CD8-positive, alpha-beta memory T cell (primary cell): ENCODE results near the gene ARHGEF28. TPM values are rescaled to one million over a fixed set of nuclear protein-coding genes. Genes with fewer than 3 reads are reported as not detected.

ENCODE experiments used
- CTCF ChIA-PET: fragments of 350-600 bp; sonication (Branson Sonifier 250); formaldehyde crosslinking; loops from one replicate; lab custom pipeline; 2021; ENCODE audit warnings: antibody characterized with exemption; lab: Charles Lee
- POLR2A ChIA-PET: fragments of 350-600 bp; sonication (Branson Sonifier 250); formaldehyde crosslinking; loops from one replicate; lab custom pipeline; 2021; ENCODE audit warnings: antibody characterized with exemption; lab: Charles Lee
- DNase-seq, 5 donors: peaks; one replicate each; pipeline versions ENCODE4 v3.0.0 to v3.0.0-alpha.2; 2020 to 2022; ENCODE audit warnings: mixed read lengths in 1 of 5
- H3K27ac ChIP-seq: one replicate; pipeline ENCODE4 v1.7.0; 2013; ENCODE audit warnings: low read depth, mild to moderate bottlenecking, low read length, moderate library complexity
- H3K27me3 ChIP-seq: 2 replicates; pipeline ENCODE4 v1.7.0; 2013; ENCODE audit warnings: low read length, mild to moderate bottlenecking; ENCODE audit not compliant: insufficient read depth, poor library complexity, severe bottlenecking
- H3K36me3 ChIP-seq: 2 replicates; pipeline ENCODE4 v1.7.0; 2013; ENCODE audit warnings: mild to moderate bottlenecking, low read length, moderate library complexity; ENCODE audit not compliant: insufficient read depth
- H3K4me1 ChIP-seq: 2 replicates; pipeline ENCODE4 v1.7.0; 2013; ENCODE audit warnings: mild to moderate bottlenecking, low read length, moderate library complexity; ENCODE audit not compliant: insufficient read depth
- H3K4me3 ChIP-seq: 2 replicates; pipeline ENCODE4 v1.7.0; 2013; ENCODE audit warnings: mild to moderate bottlenecking, low read length
- H3K9me3 ChIP-seq: 2 replicates; pipeline ENCODE4 v1.7.0; 2013; ENCODE audit warnings: mild to moderate bottlenecking, low read length
- H3K27ac Mint-ChIP-seq, 8 donors: one replicate each; pipeline ENCODE4 v1.8.0; 2020 to 2021; ENCODE audit warnings: mixed read lengths in 8 of 8, mild to moderate bottlenecking in 6 of 8, inconsistent platforms in 3 of 8, moderate library complexity in 3 of 8
- H3K27me3 Mint-ChIP-seq, 2 donors: one replicate each; pipeline ENCODE4 v1.8.0; 2020 to 2021; ENCODE audit warnings: mixed read lengths in 2 of 2, mild to moderate bottlenecking in 1 of 2, moderate library complexity in 1 of 2
- H3K36me3 Mint-ChIP-seq, 3 donors: one replicate each; pipeline ENCODE4 v1.8.0; 2020 to 2021; ENCODE audit warnings: mixed read lengths in 3 of 3, inconsistent platforms in 1 of 3, mild to moderate bottlenecking in 1 of 3
- H3K4me1 Mint-ChIP-seq, 3 donors: one replicate each; pipeline ENCODE4 v1.8.0; 2020 to 2021; ENCODE audit warnings: mixed read lengths in 3 of 3, inconsistent platforms in 1 of 3, mild to moderate bottlenecking in 1 of 3
- H3K4me3 Mint-ChIP-seq, 7 donors: one replicate each; pipeline ENCODE4 v1.8.0; 2020 to 2021; ENCODE audit warnings: mixed read lengths in 7 of 7, mild to moderate bottlenecking in 6 of 7, moderate library complexity in 4 of 7, inconsistent platforms in 2 of 7
- H3K9me3 Mint-ChIP-seq, 5 donors: one replicate each; pipeline ENCODE4 v1.8.0; 2020 to 2022; ENCODE audit warnings: mixed read lengths in 5 of 5, mild to moderate bottlenecking in 3 of 5, moderate library complexity in 2 of 5, inconsistent platforms in 1 of 5
- polyA plus RNA-seq: library from polyadenylated mRNA; unstranded; fragments of 300-500 nt; fragmentation: Illumina TruSeq; gene quantifications from one replicate; pipeline ENCODE4 v1.2.3, GENCODE V29; 2021
- total RNA-seq, 2 experiments: library from RNA; stranded (reverse); gene quantifications; one replicate each; pipeline ENCODE4 v1.2.3, GENCODE V29; 2021

Gene ARHGEF28
- total and polyA plus RNA-seq, 3 experiments from 2014 or later: 0.24 to 0.28 (median 0.27) TPM

- no peak overlapping the region for H3K4me3 ChIP-seq
- no peak overlapping the region for H3K27ac ChIP-seq
- Mint-ChIP-seq H3K36me3 (no peaks in the 10 kb centered on the region), H3K27ac (no peak overlapping the region), H3K9me3 (no peaks in the 10 kb centered on the region), H3K4me1 (no peaks in the 10 kb centered on the region), H3K4me3 (no peak overlapping the region), H3K27me3 (no peaks in the 10 kb centered on the region)
- DNase-seq: no peak
- ChIA-PET POLR2A (no interaction called here), CTCF (no interaction called here)
- no peaks in the 10 kb centered on the region for H3K4me1 ChIP-seq
- no peaks in the 10 kb centered on the region for H3K36me3 ChIP-seq
- no peaks in the 10 kb centered on the region for H3K9me3 ChIP-seq
- H3K27me3 ChIP-seq: no peaks in the 10 kb centered on the region
Measured at GRCh38 chr5:73727470-73727869, 101.5 kb downstream of the ARHGEF28 start.

GRCh38 chr5:73728493-73729273 is 102.7 kb downstream of the ARHGEF28 start:
- H3K9me3 ChIP-seq: no peaks in the 10 kb centered on the region
- ChIA-PET POLR2A (no interaction called here), CTCF (no interaction called here)
- H3K27me3 Mint-ChIP-seq: peaks cover 0 to 1% of the 10 kb centered on the region in 2 donors
- H3K36me3 Mint-ChIP-seq: no peaks in the 10 kb centered on the region
- no peaks in the 10 kb centered on the region for H3K9me3 Mint-ChIP-seq
- no peak overlapping the region for H3K4me3 Mint-ChIP-seq
- no peak overlapping the region for H3K27ac ChIP-seq
- no peak overlapping the region for H3K4me3 ChIP-seq
- no peaks in the 10 kb centered on the region for H3K4me1 Mint-ChIP-seq
- H3K27ac Mint-ChIP-seq: peak overlapping the region in 1 of 8 donors; percentile 39
- H3K27me3 ChIP-seq: no peaks in the 10 kb centered on the region
- no peaks in the 10 kb centered on the region for H3K36me3 ChIP-seq
- H3K4me1 ChIP-seq: no peaks in the 10 kb centered on the region
- DNase-seq: no peak

- no peaks in the 10 kb centered on the region for H3K36me3 Mint-ChIP-seq
- peaks cover 0 to 2% of the 10 kb centered on the region in 2 donors for H3K27me3 Mint-ChIP-seq
- no peaks in the 10 kb centered on the region for H3K4me1 Mint-ChIP-seq
- Histone ChIP-seq H3K4me1 (no peaks in the 10 kb centered on the region), H3K4me3 (no peak overlapping the region), H3K9me3 (no peaks in the 10 kb centered on the region), H3K27ac (no peak overlapping the region), H3K36me3 (no peaks in the 10 kb centered on the region), H3K27me3 (no peaks in the 10 kb centered on the region)
- ChIA-PET CTCF (no interaction called here), POLR2A (no interaction called here)
- H3K9me3 Mint-ChIP-seq: no peaks in the 10 kb centered on the region
- H3K4me3 Mint-ChIP-seq: no peak overlapping the region
- no peak for DNase-seq
- no peak overlapping the region for H3K27ac Mint-ChIP-seq
Measured at GRCh38 chr5:73729329-73729728, 103.3 kb downstream of the ARHGEF28 start.

GRCh38 chr5:73732045-73732444 is 106.0 kb downstream of the ARHGEF28 start:
- CTCF ChIA-PET: no interaction called here
- H3K9me3 Mint-ChIP-seq: no peaks in the 10 kb centered on the region

GRCh38 chr5:73733219-73733618 is 107.2 kb downstream of the ARHGEF28 start:
- H3K27me3 Mint-ChIP-seq: peaks cover 2 to 5% of the 10 kb centered on the region in 2 donors
- H3K36me3 ChIP-seq: no peaks in the 10 kb centered on the region
- no peaks in the 10 kb centered on the region for H3K36me3 Mint-ChIP-seq
- no peaks in the 10 kb centered on the region for H3K9me3 Mint-ChIP-seq
- no peak overlapping the region for H3K4me3 Mint-ChIP-seq
- H3K27me3 ChIP-seq: no peaks in the 10 kb centered on the region
- H3K4me1 ChIP-seq: no peaks in the 10 kb centered on the region
- H3K4me1 Mint-ChIP-seq: no peaks in the 10 kb centered on the region
- no peak overlapping the region for H3K4me3 ChIP-seq
- CTCF ChIA-PET: no interaction called here
- H3K27ac ChIP-seq: no peak overlapping the region
- H3K9me3 ChIP-seq: no peaks in the 10 kb centered on the region
- no peak overlapping the region for H3K27ac Mint-ChIP-seq
- POLR2A ChIA-PET: no interaction called here
- DNase-seq: no peak

More at GRCh38 chr5:73732045-73732444, 106.0 kb downstream of the ARHGEF28 start:
- Histone ChIP-seq H3K36me3 (no peaks in the 10 kb centered on the region), H3K27ac (no peak overlapping the region), H3K4me3 (no peak overlapping the region), H3K27me3 (no peaks in the 10 kb centered on the region), H3K9me3 (no peaks in the 10 kb centered on the region), H3K4me1 (no peaks in the 10 kb centered on the region)
- Mint-ChIP-seq H3K36me3 (no peaks in the 10 kb centered on the region), H3K27me3 (peaks cover 0 to 2% of the 10 kb centered on the region in 2 donors), H3K27ac (no peak overlapping the region), H3K4me3 (no peak overlapping the region), H3K4me1 (no peaks in the 10 kb centered on the region)
- no peak for DNase-seq
- POLR2A ChIA-PET: no interaction called here

GRCh38 chr5:73735032-73735734 is 109.2 kb downstream of the ARHGEF28 start:
- Histone ChIP-seq H3K4me1 (no peaks in the 10 kb centered on the region), H3K27ac (no peak overlapping the region), H3K9me3 (no peaks in the 10 kb centered on the region), H3K36me3 (no peaks in the 10 kb centered on the region), H3K27me3 (no peaks in the 10 kb centered on the region), H3K4me3 (no peak overlapping the region)
- no peak overlapping the region for H3K4me3 Mint-ChIP-seq
- DNase-seq: no peak
- H3K27me3 Mint-ChIP-seq: peaks cover 2 to 10% of the 10 kb centered on the region in 2 donors
- H3K36me3 Mint-ChIP-seq: no peaks in the 10 kb centered on the region
- CTCF ChIA-PET: no interaction called here
- peak overlapping the region in 1 of 8 donors; percentile 47 for H3K27ac Mint-ChIP-seq
- no peaks in the 10 kb centered on the region for H3K9me3 Mint-ChIP-seq
- H3K4me1 Mint-ChIP-seq: no peaks in the 10 kb centered on the region
- POLR2A ChIA-PET: no interaction called here

- H3K9me3 Mint-ChIP-seq: no peaks in the 10 kb centered on the region
- POLR2A ChIA-PET: no interaction called here
- H3K27ac Mint-ChIP-seq: no peak overlapping the region
Measured at GRCh38 chr5:73739650-73740049, 113.7 kb downstream of the ARHGEF28 start.

GRCh38 chr5:73740274-73740790 is 114.3 kb downstream of the ARHGEF28 start:
- Histone ChIP-seq H3K27ac (no peak overlapping the region), H3K4me1 (no peaks in the 10 kb centered on the region), H3K4me3 (no peak overlapping the region), H3K27me3 (no peaks in the 10 kb centered on the region), H3K9me3 (no peaks in the 10 kb centered on the region), H3K36me3 (no peaks in the 10 kb centered on the region)
- CTCF ChIA-PET: interaction anchor here (1.1 kb wide), 1 partner anchor 16 kb away, joined by 4 read pairs; no protein-coding TSS in a partner anchor
- peaks cover 0 to 10% of the 10 kb centered on the region in 2 donors for H3K27me3 Mint-ChIP-seq
- H3K9me3 Mint-ChIP-seq: no peaks in the 10 kb centered on the region
- no peak overlapping the region for H3K27ac Mint-ChIP-seq
- DNase-seq: no peak
- no peaks in the 10 kb centered on the region for H3K4me1 Mint-ChIP-seq
- H3K36me3 Mint-ChIP-seq: no peaks in the 10 kb centered on the region
- H3K4me3 Mint-ChIP-seq: no peak overlapping the region
- POLR2A ChIA-PET: no interaction called here

More at GRCh38 chr5:73739650-73740049, 113.7 kb downstream of the ARHGEF28 start:
- no peaks in the 10 kb centered on the region for H3K9me3 ChIP-seq
- no peak overlapping the region for H3K4me3 Mint-ChIP-seq
- H3K4me1 Mint-ChIP-seq: no peaks in the 10 kb centered on the region
- H3K4me3 ChIP-seq: no peak overlapping the region
- H3K36me3 ChIP-seq: no peaks in the 10 kb centered on the region
- H3K27me3 ChIP-seq: no peaks in the 10 kb centered on the region
- H3K27ac ChIP-seq: no peak overlapping the region
- CTCF ChIA-PET: interaction anchor here (1.1 kb wide), 1 partner anchor 16 kb away, joined by 4 read pairs; no protein-coding TSS in a partner anchor
- DNase-seq: no peak
- H3K27me3 Mint-ChIP-seq: peaks cover 0 to 10% of the 10 kb centered on the region in 2 donors
- no peaks in the 10 kb centered on the region for H3K4me1 ChIP-seq
- H3K36me3 Mint-ChIP-seq: no peaks in the 10 kb centered on the region
